ENCODE measurements around the gene KCNAB1. TPM values are rescaled to one million over a fixed set of nuclear protein-coding genes. Genes with fewer than 3 reads are reported as not detected.
"Not testable (repeated sequence)": the region's sequence is repeated elsewhere in the genome, so short reads cannot be mapped to it uniquely, and the experiment has no call there.

KCNAB1 gene
- total RNA-seq, 1 experiment from 2014 or later: 1.0 TPM

- TF ChIP-seq USF2 (CRISPR knock-in tag; IDR thresholded peaks at IDR 0.05) (no peak), ZNF396 (CRISPR knock-in tag; IDR thresholded peaks at IDR 0.05; ENCODE audit: borderline replicate concordance) (no peak)
Observed at GRCh38 chr3:156273111-156273694, 152.8 kb downstream of the KCNAB1 start (continued).

- Mint-ChIP-seq H3K9me3 (peaks cover 3% of the 10 kb centered on the region; the same call in 1 of the 2 replicates), H3K27me3 (ENCODE audit: low read depth) (no peaks in the 10 kb centered on the region), H3K4me1 (no peaks in the 10 kb centered on the region), H3K27ac (no peak overlapping the region), H3K36me3 (no peaks in the 10 kb centered on the region), H3K4me3 (no peak overlapping the region)
- ChIA-PET POLR2A (no interaction called here), CTCF (no interaction called here)
- DNase-seq (ENCODE audit: low spot score) (no peak), ATAC-seq (no peak)
- TF ChIP-seq NFE2L1 (CRISPR knock-in tag; IDR thresholded peaks at IDR 0.05) (no peak), CREM (CRISPR knock-in tag; IDR thresholded peaks at IDR 0.05) (no peak), NR2C2 (CRISPR knock-in tag; IDR thresholded peaks at IDR 0.05) (no peak), CDX4 (CRISPR knock-in tag; IDR thresholded peaks at IDR 0.05; ENCODE audit: borderline replicate concordance) (no peak), STAT6 (CRISPR knock-in tag; conservative IDR thresholded peaks at IDR 0.05; ENCODE audit: low read depth) (no peak), ZNF219 (CRISPR knock-in tag; IDR thresholded peaks at IDR 0.05; ENCODE audit: borderline replicate concordance) (no peak), AR (CRISPR knock-in tag; IDR thresholded peaks at IDR 0.05) (no peak)
Observed at GRCh38 chr3:156274791-156275190, 154.4 kb downstream of the KCNAB1 start.

GRCh38 chr3:156284637-156285036 lies 164.3 kb downstream of the KCNAB1 start:
- H3K9me3 Mint-ChIP-seq; CTCF ChIA-PET; H3K4me1 Mint-ChIP-seq; ATAC-seq; H3K4me3 Mint-ChIP-seq; POLR2A ChIA-PET; DNase-seq (ENCODE audit: low spot score); H3K36me3 Mint-ChIP-seq: not testable (repeated sequence)
- peaks cover 15% of the 10 kb centered on the region for H3K27me3 Mint-ChIP-seq (ENCODE audit: low read depth)
- 0 out of 2 replicates have a peak overlapping the region, but pooled peaks have one; percentile 70 for H3K27ac Mint-ChIP-seq

GRCh38 chr3:156285626-156286025 lies 165.2 kb downstream of the KCNAB1 start:
- no peak overlapping the region for H3K27ac Mint-ChIP-seq
- peaks cover 25% of the 10 kb centered on the region for H3K27me3 Mint-ChIP-seq (ENCODE audit: low read depth)
- POLR2A ChIA-PET: no interaction called here
- ATAC-seq (no peak), DNase-seq (ENCODE audit: low spot score) (no peak)
- H3K4me3 Mint-ChIP-seq: no peak overlapping the region
- peaks cover 4% of the 10 kb centered on the region; the same call in 1 of the 2 replicates for H3K9me3 Mint-ChIP-seq
- 0 out of 2 replicates have a peak, but pooled peaks cover 4% of the 10 kb centered on the region for H3K36me3 Mint-ChIP-seq
- peaks cover 12% of the 10 kb centered on the region for H3K4me1 Mint-ChIP-seq
- CTCF ChIA-PET: no interaction called here
- TF ChIP-seq ZNF425 (CRISPR knock-in tag; conservative IDR thresholded peaks at IDR 0.05) (no peak), ZSCAN18 (CRISPR knock-in tag; IDR thresholded peaks at IDR 0.05) (no peak), CREB1 (CRISPR knock-in tag; IDR thresholded peaks at IDR 0.05) (no peak), MXD4 (CRISPR knock-in tag; IDR thresholded peaks at IDR 0.05; ENCODE audit: borderline replicate concordance) (no peak), ZNF121 (CRISPR knock-in tag; IDR thresholded peaks at IDR 0.05) (no peak), ZNF512 (CRISPR knock-in tag; IDR thresholded peaks at IDR 0.05; ENCODE audit: borderline replicate concordance) (no peak)

Measured in WTC11 (cell line).